Measurements from ENCODE around the gene CDK6. TPM values are rescaled to one million over a fixed set of nuclear protein-coding genes. Genes with fewer than 3 reads are reported as not detected.

Gene CDK6
- total and polyA plus RNA-seq, 9 of the 15 experiments (the other 6 are each of a cell fraction or from before 2014, with no cell fraction given): 7.6 to 109 (median 44.4) TPM

GRCh38 chr7:92835261-92835850 lies 1.0 kb downstream of the CDK6 start (continued):
- TF ChIP-seq ATF7 (IDR thresholded peaks at IDR 0.05) (0 out of 2 replicates have a peak, but pooled peaks have one; percentile 31), PBX2 (CRISPR knock-in tag; IDR thresholded peaks at IDR 0.05; ENCODE audit: low read depth) (no peak), PBX2 (tag; conservative IDR thresholded peaks at IDR 0.05; ENCODE audit: low read depth) (peak; percentile 32; the same call in 1 of the 2 replicates), TOE1 (IDR thresholded peaks at IDR 0.05; ENCODE audit: borderline replicate concordance) (0 out of 2 replicates have a peak, but pooled peaks have one; percentile 16), TOE1 (CRISPR knock-in tag; IDR thresholded peaks at IDR 0.05; ENCODE audit: borderline replicate concordance, low read depth) (no peak), EP300 (IDR thresholded peaks at IDR 0.05; ENCODE audit: low read length) (no peak), VEZF1 (CRISPR knock-in tag; IDR thresholded peaks at IDR 0.05) (peak; percentile 81), NBN (IDR thresholded peaks at IDR 0.05; ENCODE audit: low read depth) (peak; percentile 76), ZBTB1 (CRISPR knock-in tag; IDR thresholded peaks at IDR 0.05; ENCODE audit: borderline replicate concordance, low read depth) (peak; percentile 84), PREB (CRISPR knock-in tag; IDR thresholded peaks at IDR 0.05) (no peak), CEBPB (tag; IDR thresholded peaks at IDR 0.05) (no peak), POLR2AphosphoS5 (IDR thresholded peaks at IDR 0.05; ENCODE audit: control insufficient read depth, insufficient read depth, low read depth, low read length) (peak; percentile 35; the same call in 1 of the 2 replicates), TEAD4 (IDR thresholded peaks at IDR 0.05; ENCODE audit: low read length) (peak; percentile 85), TEAD4 (CRISPR knock-in tag; IDR thresholded peaks at IDR 0.05; ENCODE audit: borderline replicate concordance) (no peak), SMAD4 (CRISPR knock-in tag; conservative IDR thresholded peaks at IDR 0.05) (0 out of 2 replicates have a peak, but pooled peaks have one; percentile 26), RFX1 (IDR thresholded peaks at IDR 0.05) (no peak), CREB3L1 (IDR thresholded peaks at IDR 0.05; ENCODE audit: borderline replicate concordance, low read depth) (peak; percentile 25; the same call in 1 of the 2 replicates), IRF1 (CRISPR knock-in tag; IDR thresholded peaks at IDR 0.05; ENCODE audit: borderline replicate concordance) (no peak), TARDBP (IDR thresholded peaks at IDR 0.05) (0 out of 2 replicates have a peak, but pooled peaks have one; percentile 22), GATAD2A (IDR thresholded peaks at IDR 0.05) (0 out of 2 replicates have a peak, but pooled peaks have one; percentile 77), DIDO1 (tag; IDR thresholded peaks at IDR 0.05; ENCODE audit: low read depth) (no peak)

Measured in K562 (cell line).